ENCODE data around the gene PLEKHG4B. TPM values are rescaled to one million over a fixed set of nuclear protein-coding genes. Genes with fewer than 3 reads are reported as not detected.

The PLEKHG4B gene
- total and polyA plus RNA-seq, 2 of the 4 experiments (the other 2 are of a cell fraction) = 1.1 TPM

DNA sequence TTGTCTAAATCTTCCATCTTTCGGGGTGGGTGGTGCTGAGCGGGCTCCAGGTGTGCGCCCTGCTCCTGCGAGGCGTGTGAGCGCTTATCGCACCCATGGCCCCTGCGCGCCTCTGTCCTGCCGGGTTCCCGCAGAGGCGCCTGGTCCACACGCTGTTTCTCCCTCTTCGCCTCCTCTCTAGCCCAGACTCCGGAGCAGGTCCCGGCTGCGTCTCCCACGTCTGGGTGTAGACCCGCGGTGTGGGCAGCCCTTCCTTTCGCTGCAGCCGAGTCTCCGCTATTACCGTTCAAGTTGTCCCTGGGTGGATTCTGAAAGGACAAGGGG, 40.5 kb upstream of the PLEKHG4B start:
- Histone ChIP-seq H4K5ac (ENCODE audit: low read depth, low read length) (no peak overlapping the region), H3K23ac (ENCODE audit: low read depth, low read length) (no peak overlapping the region), H4K8ac (ENCODE audit: low read depth in 2 of 2, low read length in 2 of 2) (no peak overlapping the region), H2BK15ac (ENCODE audit: low read depth, low read length) (no peak overlapping the region), H3K4me1 (ENCODE audit: control insufficient read depth, insufficient read depth, low read length) (no peaks in the 10 kb centered on the region), H3K27ac (ENCODE audit: insufficient read depth, low read length) (no peak overlapping the region), H2BK5ac (ENCODE audit: low read depth, low read length, poor library complexity, severe bottlenecking) (no peak overlapping the region), H3K4me3 (ENCODE audit: insufficient read depth, low read depth, low read length) (no peak overlapping the region), H3K9ac (ENCODE audit: low read depth, low read length) (no peak overlapping the region), H2BK120ac (ENCODE audit: low read depth, low read length) (no peak overlapping the region), H3K18ac (ENCODE audit: low read depth, low read length) (no peak overlapping the region), H3K56ac (ENCODE audit: extremely low read depth, insufficient read depth, low read length) (no peak overlapping the region), H3K9me3 (ENCODE audit: control insufficient read depth, insufficient read depth, low read length) (peaks cover 3% of the 10 kb centered on the region; the same call in 1 of the 2 replicates), H4K91ac (ENCODE audit: insufficient read depth, low read depth, low read length) (no peak overlapping the region), H3K9me1 (ENCODE audit: insufficient read depth, low read length) (no peaks in the 10 kb centered on the region), H3K4ac (ENCODE audit: low read depth, low read length) (no peak overlapping the region), H2AK5ac (ENCODE audit: low read depth, low read length) (no peak overlapping the region), H2AFZ (replicated peaks; ENCODE audit: low read length, poor library complexity) (no peak overlapping the region), H3K4me2 (ENCODE audit: low read depth, low read length) (no peak overlapping the region), H4K20me1 (ENCODE audit: insufficient read depth, low read length) (0 out of 2 replicates have a peak, but pooled peaks cover under 1% of the 10 kb centered on the region), H3K79me1 (ENCODE audit: low read depth in 1 of 2, low read length in 2 of 2) (no peaks in the 10 kb centered on the region), H3K27me3 (ENCODE audit: control insufficient read depth, insufficient read depth, low read length) (peaks cover 34% of the 10 kb centered on the region), H3K14ac (replicated peaks; ENCODE audit: low read depth, low read length) (no peak overlapping the region), H2AK9ac (replicated peaks; ENCODE audit: low read depth, low read length, poor library complexity) (no peak overlapping the region), H2BK20ac (ENCODE audit: low read depth, low read length) (no peak overlapping the region), H3K36me3 (ENCODE audit: control insufficient read depth, insufficient read depth, low read length) (no peaks in the 10 kb centered on the region)
- BruUV-seq (replicated peaks) = no TSS peak
- DNase-seq = no peak
- 82% methylated on average over 11 of the region's 24 CpGs; no CpG with 5 or more reads in 1 of the 2 experiments for WGBS, 2 experiments (ENCODE audit: extremely low coverage in 2 of 2, insufficient read length in 1 of 2)
- in situ Hi-C loops (cut with MboI; ENCODE audit: low sequenced_read_pairs) = no loop called here
- ChIA-PET POLR2A (ENCODE audit: unreplicated experiment) (no interaction called here), CTCF (no interaction called here)
- no peak for ATAC-seq (ENCODE audit: low read depth)
- no peak for TF ChIP-seq BHLHE40 (IDR thresholded peaks at IDR 0.05; ENCODE audit: low read depth, low read length)
- intact Hi-C loops (cut with micrococcal nuclease) = no loop called here
- dilution Hi-C loops (cut with HindIII; ENCODE audit: low sequenced_read_pairs, unreplicated experiment) = no loop called here

Measured in IMR-90 (cell line).